GM19372 (cell line): Measurements from ENCODE around the gene PKM.

Experiments used
- ATAC-seq: cut with Tn5 transposase; IDR thresholded peaks from one replicate; pipeline ENCODE4 v1.9.1; 2021; ENCODE audit warnings: mild to moderate bottlenecking, low read depth, moderate library complexity; ENCODE audit not compliant: unreplicated experiment

Gene PKM

DNA sequence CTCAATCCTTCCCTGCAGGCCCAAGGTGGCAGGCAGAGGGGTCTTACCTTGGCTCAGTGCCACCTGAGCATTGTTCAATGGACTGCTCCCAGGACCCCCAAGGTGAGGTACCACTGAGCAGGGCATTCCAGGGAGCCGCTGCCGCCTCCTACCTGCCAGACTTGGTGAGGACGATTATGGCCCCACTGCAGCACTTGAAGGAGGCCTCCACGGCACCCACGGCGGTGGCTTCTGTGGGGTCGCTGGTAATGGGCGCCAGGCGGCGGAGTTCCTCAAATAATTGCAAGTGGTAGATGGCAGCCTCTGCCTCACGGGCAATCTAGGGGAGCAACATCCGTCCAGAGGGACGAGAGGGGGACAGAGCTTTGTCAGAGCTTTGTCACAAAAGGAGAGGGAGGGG lies 28.7 kb downstream of the PKM start:
- ATAC-seq: no peak

DNA sequence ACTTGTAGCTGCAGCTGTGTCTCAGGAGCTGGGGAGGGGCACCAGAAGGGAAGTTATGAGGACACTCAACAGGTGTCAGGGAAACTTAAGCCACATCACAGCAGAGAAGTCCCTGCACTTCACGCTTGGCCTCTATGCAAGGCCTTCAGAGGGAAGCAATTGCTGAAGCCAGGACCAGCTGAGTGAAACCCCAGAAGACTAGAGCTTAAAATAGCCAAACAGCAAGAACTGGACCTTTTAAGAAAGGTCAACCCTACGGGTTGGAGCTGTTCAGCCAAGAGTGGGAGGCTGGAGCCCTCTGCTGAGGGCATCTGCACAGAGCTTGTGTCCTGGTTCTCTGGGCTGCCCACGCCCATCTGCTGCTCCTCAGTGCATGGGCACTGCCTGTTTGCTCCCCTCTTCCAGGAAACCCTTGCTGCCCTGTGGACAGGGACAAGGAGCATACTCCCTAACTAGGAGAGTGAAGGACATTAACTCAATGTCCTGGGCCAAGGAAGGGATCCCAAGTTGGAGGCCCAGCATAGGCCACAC lies 29.5 kb downstream of the PKM start:
- ATAC-seq: no peak

DNA sequence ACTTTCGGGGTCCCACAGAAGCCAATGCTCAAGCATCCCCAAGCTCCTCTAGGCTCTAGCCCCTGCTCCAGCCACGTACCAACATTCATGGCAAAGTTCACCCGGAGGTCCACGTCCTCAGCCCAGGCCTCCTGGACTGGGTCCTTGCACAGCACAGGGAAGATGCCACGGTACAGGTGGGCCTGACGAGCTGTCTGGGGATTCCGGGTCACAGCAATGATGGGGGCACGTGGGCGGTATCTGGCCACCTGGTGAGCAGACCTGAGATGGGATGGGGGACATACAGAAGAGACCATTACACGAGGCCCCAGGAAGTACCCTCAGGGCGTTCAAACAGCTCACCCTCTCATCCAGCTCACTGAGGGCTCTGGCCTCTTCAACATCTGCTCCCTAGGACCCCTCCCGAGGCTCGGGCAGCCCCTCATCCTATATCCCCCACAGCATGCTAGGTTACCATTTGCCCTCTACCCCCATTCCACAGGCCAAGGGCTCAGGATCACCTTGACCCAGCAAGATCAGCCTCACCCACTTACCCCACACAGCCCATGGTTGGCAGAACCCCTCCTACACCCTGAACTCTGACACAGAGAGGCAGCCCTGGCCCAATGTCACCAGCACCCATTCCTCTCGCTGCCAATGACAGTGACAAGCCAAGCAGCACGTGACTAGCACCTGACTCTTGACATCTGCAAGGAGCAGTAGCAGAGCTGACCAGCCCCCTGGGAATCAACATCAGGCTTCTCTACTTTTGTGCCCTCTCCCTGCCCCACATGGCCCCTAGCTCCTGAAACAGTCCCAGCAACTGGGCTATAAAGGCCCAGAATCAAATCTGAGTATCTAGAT lies 30.4 kb downstream of the PKM start:
- no peak for ATAC-seq

DNA sequence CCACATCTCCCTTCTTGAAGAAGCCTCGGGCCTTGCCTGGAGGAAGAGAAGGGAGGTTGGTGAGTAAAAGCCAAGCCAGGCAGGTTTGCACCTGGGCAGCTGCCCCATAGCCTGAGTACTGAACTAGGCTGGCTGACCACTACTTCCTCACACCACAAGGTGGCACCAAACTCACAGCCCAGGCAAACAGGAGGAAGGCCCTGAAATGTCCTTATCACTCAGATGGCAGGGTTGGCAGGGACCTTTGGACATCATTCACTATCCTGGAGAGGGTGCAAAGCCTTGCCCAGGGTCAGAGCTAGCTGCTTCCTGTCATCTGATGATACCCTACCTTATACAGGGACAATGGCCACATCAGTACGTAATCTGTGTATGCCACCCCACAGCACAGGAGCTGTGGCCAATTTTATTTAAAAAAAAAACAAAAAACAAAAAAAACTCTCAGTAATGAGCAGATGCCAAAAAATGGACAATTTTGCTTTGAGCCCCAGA lies 31.2 kb downstream of the PKM start:
- ATAC-seq: no peak

DNA sequence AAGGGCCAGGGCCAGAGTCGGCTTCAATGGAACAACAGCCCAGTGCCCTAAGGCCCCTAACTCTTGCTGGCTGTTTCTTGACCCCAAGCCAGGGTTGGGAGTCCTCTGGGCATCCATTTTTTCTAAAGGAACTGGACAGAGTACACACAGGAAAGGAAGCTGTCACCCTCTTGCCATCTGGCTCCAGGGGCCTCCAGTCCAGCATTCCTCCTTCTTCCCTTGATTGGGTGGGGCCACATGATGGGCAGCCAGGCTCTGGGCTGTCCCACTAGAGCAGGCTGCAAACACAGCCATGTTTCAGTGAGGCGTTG lies 31.8 kb downstream of the PKM start:
- no peak for ATAC-seq

DNA sequence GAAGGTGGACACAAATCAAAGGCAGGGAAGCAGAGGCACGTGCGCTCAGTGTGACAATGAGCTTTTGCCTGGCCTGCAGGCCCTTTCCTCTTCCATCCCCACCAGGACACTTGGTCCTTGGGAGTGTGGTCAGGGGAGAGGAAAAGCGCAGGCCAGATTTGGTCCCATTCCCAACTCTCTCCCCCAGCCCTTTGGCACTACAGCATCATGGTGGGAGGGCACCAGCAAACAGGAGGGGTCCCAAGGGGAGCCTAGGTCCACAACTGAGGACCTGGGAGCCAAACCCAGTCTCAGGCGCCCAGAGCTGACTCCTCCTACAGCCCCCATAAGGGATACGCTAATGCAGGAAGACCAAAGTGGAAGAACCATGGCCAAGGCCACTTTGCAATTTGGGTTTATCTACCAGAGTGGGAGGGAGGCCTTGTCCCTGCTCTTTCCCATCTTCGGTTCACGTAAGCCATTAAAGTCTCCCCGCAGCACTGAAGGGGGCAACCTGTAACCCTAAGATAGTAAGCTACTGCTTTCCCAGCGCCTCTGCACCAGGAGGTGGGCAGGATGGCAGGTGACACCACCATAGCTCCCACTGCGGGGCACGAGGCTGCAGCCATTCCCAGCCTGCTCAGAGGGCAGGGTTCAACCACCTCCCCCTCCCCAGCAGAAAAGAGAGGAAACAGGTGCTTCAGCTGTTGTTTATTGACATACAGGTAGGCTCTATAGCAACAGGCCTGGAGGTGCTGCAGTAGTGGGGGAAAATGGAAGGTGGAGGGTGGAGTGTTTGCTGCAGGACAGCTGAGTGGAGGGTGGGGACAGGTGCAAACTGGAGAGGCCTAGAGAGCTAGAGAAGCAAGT lies 32.4 kb downstream of the PKM start:
- ATAC-seq: no peak

DNA sequence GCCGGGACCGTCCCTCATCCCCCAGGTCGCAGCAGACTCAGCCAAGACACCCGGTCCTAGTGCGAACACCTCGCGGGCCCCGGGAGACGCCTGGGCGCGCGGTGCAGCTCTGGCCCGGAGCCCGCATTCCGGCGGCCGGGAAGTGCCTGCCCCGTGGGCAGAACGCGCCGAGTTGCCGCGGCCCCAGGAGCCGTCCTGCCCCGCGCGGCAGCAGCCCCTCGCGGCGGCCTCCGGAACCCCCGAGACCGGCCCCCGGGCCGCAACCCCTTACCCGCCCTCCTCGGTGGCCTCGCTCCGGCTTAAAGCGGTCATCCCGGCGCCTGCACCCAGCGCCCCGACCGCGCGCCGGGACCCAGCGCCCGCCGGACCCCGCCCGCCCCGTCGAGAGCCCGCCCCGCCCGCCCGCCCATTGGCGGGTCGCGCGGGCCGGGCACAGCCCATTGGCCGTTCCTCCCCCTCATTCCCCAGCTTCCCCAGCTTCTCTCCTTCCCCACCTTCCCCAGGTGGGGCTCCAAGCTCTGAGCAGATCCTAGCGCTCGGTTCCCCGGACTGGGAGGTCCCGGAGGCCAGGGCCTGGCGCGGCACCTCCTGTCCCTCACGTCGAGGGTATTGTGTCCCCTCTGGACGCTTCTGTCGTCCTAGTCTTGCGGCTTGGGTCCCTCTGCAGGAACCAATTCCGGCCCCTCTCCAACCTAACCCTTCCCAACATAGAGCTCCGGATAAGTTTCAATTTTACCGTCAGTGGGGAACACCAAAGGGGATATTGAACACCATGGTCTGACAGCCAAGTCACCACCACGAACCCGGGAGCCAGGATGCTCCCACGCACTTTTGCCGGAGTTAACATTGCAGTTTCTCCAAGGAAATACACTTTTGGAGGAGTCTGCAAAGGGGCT lies 33.3 kb downstream of the PKM start, which contains the start of gene GRAMD2A:
TSS of gene GRAMD2A (minus strand) at position 328 of the 896 bp plus-strand sequence.
- ATAC-seq: no peak

DNA sequence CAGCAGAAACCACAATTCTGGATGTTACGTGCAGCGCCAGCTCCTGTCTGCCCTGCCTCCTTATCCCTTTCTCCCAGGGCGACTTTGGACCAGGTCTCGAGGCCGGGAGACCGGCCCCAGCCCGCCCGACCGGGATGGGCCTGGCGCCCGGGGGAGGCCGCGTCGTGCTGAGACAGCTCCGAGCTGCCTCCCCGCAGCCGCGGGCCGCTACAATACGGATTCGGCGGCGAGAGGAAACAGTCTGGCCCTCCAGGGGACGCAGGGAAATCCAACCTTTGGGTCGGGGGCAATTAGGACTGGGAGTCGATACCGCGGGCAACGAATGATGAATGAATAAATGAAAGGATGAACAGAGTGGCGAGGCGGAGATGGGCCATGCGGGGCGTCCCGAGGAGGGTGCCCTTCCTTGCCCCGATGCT lies 33.9 kb downstream of the PKM start:
- ATAC-seq: no peak

DNA sequence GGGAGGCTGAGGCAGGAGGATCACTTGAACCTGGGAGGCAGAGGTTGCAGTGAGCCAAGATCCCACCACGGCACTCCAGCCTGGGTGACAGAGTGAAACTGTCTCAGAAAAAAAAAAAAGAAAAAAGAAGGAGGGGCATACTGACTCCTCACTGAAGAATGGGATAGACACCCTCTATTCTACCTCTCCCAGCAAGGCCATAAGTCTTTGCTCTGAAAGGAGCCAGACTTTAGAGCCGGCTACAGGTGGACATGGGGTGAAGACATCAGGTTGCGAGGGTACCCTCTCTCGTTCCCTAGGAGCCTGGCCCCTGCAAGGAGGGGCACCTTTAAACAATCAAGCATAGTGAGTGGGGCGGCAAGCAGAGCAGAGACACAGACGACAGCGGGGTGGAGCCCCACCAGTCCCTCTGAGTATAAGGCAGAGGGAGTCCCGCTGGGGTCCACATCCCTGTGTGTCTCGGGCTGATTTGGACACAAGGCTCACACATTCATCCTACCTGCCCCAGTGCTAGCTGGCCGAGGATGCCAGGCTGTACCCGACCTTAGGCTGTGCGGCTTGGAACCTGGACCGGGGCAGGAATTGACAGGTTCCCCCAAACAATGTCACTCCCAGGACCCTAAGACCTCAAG lies 34.5 kb downstream of the PKM start:
- ATAC-seq: no peak

DNA sequence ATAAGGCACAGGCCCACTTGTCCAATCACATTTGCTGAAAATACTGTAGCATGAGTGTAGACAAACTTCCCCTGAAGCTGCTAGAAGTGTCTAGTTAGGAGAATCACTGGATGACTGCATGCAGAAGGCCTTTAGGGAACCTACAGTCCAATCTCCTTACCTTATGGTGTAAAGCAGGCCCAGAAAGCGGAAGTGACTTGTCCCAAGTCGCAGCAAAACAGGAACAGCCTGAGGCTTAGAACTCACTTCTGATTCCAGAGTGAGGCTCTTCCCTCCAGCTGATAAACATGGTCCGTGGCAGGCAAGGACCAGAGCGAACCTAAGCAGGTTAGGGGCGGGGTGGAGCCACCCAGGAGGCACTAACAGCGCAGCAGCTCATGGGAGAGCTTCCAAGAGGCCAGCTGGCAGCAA lies 35.9 kb downstream of the PKM start:
- no peak for ATAC-seq

DNA sequence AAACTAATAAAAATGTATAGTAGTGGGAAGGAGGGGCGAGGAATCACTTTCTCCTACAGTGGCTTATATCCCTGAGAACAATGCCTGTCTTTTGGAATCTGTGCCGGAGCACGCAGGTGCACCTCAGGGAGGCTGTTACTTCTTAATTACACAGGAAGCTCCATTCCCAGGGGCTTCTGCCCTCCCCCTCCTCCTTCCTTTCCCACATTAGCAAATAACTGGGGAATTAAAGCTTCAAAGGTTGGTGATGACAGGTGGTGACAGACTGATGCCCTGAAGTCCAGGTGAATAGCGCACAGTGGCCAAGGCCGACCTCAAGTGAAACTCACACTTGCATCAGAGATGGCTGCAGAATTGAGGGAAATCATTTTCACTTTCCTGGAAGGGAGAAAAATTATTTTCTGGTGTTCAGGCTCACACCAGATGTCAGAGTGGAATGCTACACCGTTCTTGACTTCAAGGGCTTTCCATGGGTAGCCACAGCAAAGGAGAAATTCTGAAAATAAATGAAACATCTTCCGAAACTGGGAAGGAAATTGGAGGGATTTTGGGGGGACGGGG lies 37.1 kb downstream of the PKM start:
- no peak for ATAC-seq

DNA sequence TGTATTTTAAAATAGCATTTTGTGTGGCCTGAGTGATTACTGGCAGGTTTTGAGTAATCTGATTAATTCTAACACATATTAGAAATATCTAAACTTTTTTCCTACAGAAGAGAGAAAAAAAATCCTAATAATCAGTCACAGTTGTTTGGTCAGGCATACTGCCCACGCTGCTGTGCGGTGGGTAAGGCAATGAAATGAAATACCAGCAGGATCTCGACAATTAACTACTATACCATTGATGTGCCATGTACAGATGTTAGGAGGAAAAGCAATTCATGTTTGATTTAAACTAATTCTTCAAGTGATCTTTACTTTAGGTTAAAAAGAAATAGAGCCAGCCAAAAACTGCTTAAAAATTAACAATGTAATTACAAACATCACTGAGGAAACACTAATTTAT lies 38.6 kb downstream of the PKM start:
- no peak for ATAC-seq

DNA sequence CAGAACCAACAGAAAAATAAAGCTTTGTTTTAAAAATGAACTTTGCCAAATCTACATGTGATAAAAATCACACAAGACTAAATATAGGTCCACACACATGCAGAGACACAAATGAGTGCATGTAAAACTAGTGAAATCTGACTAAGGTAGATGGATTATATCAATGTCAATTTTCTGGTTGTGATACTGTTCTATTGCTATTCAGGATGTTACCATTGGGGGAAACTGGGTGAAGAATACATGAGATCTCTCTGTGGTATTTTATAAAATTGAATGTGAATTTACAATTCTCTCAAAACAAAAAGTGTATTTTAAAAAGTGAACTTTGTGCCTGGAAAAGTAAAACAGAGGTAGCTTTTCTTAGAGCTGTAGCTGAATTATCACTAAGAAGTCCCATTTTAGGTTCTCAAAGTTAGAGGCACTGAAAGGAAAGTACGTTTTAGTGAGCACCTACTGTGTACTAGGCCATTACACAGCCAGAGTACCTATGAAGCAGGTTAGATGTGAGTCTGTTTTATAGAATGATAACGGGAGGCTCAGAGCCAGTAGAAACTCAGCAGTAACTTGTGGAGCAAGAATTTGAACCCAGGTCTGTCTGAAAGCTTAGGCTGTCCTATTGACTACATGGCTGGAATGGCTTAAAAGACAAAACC lies 41.6 kb downstream of the PKM start:
- no peak for ATAC-seq

DNA sequence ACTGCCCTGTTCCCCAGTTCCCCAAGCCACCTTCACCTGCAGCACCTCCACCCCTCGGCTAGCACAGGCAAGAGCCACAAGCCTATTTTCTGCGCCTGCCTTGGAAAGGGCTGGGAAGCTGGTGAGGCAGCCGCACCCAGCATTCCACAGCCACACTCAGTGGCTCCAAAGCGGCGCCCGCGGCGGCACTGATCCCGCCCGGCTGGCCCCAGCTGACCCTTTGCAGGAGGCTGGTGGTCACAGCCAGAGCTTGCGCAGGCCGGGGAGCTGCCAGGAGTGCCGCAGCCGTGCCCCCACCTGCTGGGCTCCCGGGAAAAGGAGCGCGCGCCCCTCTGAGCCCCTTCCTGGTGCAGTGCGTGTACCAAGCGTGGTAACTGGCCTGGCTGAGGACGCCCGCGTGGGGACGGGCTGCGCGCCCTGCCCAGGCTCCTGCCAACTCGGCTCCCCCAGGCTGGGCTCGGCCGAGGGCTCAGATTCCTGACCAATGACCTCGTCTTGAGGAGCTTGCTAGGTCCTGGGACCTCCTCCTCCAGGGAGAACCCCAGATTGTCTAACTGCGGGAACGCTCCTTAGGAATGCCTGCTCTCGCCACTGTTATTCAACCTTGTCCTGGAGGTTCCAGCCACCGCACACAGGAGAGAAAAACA lies 46.7 kb downstream of the PKM start:
- no peak for ATAC-seq

DNA sequence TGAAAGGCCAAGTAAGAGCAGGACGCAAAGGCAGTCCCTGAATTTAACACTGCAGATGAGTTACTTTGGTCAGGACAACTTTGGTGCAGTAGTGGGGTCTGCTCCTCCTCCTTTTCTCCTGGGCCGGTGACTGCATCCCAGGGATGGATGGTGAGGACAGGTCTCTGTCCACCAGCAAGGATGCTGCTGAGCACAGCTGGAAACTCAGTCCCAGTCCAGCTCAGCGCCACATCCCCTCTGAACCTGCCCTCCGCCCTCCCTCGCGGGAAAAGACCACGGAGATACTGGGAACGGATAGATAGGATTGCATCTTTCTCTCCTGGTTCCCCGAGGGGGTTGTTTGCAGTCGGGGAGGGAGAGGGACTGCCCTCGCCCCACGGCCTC lies 47.2 kb downstream of the PKM start:
- ATAC-seq: no peak

DNA sequence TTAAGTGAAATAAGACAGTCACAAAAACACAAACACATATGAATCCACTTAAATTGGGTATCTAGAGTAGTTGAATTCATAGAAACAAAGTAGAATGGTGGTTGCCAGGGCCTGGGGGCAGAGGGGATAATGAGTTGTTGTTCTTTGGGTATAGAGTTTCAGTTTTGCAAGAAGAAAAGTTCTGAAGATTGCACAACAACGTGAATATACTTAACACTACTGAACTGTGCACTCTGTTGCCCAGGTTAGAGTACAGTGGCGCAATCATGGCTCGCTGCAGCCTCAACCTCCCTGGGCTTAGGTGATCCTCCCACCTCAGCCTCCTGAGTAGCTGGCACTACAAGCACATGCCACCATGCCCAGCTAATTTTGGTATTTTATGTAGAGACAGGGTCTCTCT lies 48.3 kb downstream of the PKM start:
- ATAC-seq: no peak

DNA sequence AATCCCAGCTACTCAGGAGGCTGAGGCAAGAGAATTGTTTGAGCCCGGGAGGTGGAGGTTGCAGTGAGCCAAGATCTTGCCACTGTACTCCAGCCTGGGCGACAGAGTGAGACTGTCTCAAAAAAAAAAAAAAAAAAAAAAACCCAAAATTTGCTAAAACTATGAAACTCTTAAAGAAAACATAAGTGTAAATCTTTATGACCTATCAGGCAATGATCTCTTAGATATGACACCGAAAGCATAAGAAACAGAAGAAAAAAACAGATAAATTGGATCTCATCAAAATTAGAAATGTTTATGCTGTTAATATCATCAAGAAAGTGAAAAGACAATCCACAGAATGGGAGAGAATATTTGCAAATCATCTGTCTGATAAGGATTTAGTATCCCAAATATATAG lies 48.7 kb downstream of the PKM start:
- ATAC-seq: no peak

DNA sequence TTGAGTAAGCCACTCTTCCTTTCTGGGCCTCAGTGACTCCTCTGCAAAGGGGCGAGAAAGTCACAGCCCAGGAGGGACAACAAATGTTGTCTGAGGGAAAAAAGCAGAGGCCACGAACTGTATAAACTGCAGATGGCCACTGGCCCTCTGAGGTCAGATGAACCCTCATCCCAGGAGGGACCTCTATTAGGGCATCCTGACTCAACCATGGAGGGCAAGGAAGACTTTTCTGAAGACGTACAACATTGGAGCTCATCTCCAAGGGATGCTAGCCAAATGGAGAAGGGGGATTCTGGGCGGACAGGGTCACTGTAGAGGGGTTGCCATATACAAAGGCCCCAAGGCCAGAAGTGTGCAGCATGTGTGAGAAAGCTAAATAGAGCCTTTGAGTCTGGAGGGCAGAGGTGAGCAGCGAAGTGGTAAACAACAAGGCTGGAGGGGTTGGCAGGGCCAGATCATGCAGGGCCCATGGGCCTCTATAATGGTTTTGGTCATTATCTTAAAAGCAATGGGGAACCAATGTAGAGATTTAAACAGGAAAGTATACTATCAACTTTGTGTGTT lies 50.1 kb downstream of the PKM start:
- ATAC-seq: no peak
